Skin epidermis (tissue), 12 donors: ENCODE measurements around the gene IYD.
"Not testable (repeated sequence)": the region's sequence is repeated elsewhere in the genome, so short reads cannot be mapped to it uniquely, and the experiment has no call there.

Experiments
- H3K27ac ChIP-seq, 21 experiments: fragments of 200-600 bp; sonication (generic) in 11 of 21; one replicate each; pipeline ENCODE4 v1.5.0; 2020; ENCODE audit warnings: mild to moderate bottlenecking in 3 of 21, inconsistent platforms in 2 of 21, moderate library complexity in 2 of 21
- H3K4me3 ChIP-seq, 7 experiments: fragments of 200-600 bp; sonication (generic) in 2 of 7; one replicate each; pipeline ENCODE4 v1.5.0; 2020; ENCODE audit warnings: inconsistent platforms in 2 of 7, mild to moderate bottlenecking in 2 of 7, moderate library complexity in 1 of 7

The IYD gene

GRCh38 chr6:150420926-150421325 lies 52.1 kb downstream of the IYD start:
- no peak overlapping the region for H3K27ac ChIP-seq
- no peak overlapping the region for H3K4me3 ChIP-seq

DNA sequence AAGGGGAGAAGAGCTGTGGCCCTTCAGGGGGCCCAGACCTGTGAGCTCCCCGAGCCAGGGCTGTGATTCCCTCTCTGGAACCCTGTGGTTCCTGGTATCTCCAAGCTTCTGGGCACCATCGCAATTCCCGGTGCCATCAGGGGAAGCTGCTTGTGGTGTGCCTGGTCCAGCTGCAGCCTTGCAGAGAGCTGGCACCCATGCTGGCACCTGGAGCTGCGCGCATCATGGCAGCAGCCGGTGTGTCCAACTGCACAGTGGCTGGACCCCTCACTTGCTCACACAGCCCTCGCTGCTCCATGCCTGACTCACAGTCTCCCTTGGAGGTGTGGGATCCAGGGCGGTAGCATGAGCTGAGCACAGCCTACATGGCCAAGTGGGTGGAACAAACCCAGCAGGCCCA lies 56.7 kb downstream of the IYD start:
- Histone ChIP-seq H3K4me3 (no peak overlapping the region), H3K27ac (no peak overlapping the region)

DNA sequence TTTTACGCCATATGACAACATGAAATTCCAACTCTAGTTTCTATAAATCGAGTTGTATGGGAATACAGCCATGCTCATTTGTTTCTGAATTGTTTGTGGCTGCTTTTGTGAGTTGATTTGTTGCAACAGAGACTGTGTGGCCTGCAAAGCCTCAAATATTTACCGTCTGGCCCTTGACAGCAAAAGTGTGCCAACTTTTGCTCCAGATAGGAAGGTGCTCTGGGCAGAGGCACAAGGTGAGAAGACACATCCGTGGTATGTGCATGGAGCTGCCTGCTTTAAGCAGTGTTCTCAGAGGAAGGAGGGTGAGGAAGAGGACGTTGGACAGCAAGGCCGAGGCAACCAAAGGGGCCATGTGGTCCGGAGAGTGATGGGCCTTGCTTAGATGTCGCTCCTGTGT lies 57.4 kb downstream of the IYD start:
- no peak overlapping the region for H3K4me3 ChIP-seq
- H3K27ac ChIP-seq: no peak overlapping the region

- H3K27ac ChIP-seq: no peak overlapping the region
- no peak overlapping the region for H3K4me3 ChIP-seq
Observed at GRCh38 chr6:150427037-150427602, 58.3 kb downstream of the IYD start.

DNA sequence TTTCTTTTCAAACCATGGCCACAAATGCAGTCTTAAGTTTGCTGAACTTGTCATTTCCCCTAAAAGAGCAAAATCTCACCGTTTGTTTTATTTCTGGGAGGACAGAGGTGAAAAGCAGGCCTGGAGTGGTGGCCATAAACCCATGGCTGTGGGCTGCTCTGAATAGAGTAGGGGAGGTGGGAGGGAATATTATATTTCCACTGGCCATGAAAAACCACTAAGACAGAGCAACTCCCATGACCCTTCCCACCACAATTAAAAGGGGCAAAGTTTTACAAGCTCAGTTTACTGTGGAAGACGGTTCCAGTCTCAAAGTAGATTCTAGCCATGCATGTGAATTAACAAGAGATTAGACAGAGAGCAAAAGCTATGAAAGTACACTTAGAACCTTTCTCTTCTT lies 59.0 kb downstream of the IYD start:
- H3K27ac ChIP-seq: no peak overlapping the region
- no peak overlapping the region for H3K4me3 ChIP-seq

DNA sequence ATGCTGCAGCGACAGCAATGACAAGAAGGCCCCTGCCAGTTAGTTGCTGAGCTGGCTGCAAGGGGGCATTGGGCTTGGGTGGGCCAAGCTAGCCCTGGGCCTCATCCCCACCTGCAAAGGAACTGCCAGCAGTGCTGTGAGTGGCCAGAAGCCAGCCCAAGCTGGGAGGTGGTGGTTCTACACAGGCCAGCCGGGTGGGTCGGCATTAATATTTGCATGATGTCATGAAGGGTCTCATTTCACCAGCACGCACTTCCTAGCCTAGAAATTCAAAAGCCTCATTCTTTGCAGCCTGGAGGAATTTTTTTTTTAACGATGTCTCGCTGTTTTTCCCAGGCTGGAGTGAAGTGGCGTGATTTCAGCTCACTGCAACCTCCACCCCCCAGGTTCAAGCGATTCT lies 62.0 kb downstream of the IYD start:
- Histone ChIP-seq H3K4me3 (no peak overlapping the region), H3K27ac (no peak overlapping the region)

- Histone ChIP-seq H3K4me3 (no peak overlapping the region), H3K27ac (no peak overlapping the region)
Observed at GRCh38 chr6:150435360-150435759, 66.5 kb downstream of the IYD start.

DNA sequence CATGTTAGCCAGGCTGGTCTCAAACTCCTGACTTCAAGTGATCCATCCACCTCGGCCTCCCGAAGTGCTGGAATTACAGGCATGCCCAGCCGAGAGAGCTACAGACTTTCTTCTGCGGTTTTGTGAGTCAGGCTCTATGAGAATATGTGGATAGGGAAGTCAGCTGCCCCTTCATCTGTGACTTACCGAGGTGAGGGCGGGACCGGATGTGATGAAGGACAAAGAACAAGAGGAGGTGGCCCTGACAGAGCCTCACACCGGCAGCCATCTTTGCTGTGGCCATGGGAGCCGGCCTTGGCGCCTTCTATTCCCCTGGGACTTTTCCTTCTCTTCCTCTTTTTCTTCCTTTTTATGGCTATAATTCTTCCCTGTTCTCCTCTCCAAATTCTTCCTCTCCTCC lies 67.0 kb downstream of the IYD start:
- Histone ChIP-seq H3K4me3 (no peak overlapping the region), H3K27ac (no peak overlapping the region)

DNA sequence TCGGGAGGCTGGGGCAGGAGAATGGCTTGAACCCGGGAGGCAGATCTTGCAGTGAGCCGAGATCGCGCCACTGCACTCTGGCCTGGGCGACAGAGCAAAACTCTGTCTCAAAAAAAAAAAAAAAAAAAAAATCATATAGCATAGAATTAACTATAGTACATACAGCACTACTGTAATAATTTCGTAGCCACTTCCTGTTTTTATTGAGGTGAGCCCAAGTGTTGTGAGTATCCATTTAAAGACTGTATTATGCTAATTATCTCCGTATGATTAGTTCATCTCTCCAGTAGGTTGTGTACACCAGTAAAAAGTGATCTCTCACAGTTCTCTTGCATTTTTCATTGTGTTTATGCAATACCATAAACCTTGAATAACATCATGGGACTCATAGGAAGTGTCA lies 70.6 kb downstream of the IYD start:
- Histone ChIP-seq H3K27ac (no peak overlapping the region), H3K4me3 (no peak overlapping the region)

DNA sequence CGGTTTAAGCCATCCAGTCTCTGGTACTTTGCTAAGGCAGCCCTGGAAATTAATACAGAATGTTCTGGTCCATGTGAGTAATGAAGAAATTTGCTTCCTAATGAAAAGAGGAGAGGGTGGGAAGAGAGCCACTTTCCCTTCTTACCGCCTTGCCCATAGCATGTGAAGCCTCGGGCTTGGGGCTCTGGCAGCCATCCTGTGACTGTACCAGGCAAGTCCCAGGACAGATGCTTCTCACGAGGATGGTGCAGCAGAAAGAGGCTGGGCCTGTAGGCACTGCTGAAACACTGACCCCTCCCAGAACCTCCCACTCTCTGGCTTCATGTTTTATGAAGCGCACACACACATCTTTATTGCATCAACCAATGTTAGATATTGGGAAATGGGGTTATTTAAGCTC lies 74.8 kb downstream of the IYD start:
- peak overlapping the region in 2 of 21 experiments; percentile 32 to 73 for H3K27ac ChIP-seq

DNA sequence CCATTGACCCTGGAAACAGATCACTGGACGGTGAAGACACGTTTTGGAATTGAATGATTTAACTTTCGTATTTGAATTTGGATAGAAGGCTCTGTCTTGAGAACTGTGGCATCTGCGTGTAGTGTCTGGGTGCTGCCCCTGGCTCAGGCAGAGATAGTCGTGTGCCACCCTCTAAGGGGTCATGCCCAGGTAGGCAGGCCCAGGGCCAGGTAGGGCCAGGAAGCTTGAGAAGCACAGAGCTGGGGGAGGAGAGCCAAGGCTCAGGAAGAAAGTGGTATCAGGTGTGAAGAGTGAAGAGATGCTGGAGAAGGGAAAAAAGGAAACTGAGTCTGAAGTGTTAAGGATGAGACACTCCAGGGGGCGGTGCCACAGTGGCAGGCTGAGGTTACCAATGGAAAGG lies 75.5 kb downstream of the IYD start:
- peak overlapping the region in 5 of 21 experiments; percentile 12 to 73 (median 55) for H3K27ac ChIP-seq
- H3K4me3 ChIP-seq: no peak overlapping the region

More for the DNA sequence above, 74.8 kb downstream of the IYD start:
- no peak overlapping the region for H3K4me3 ChIP-seq

DNA sequence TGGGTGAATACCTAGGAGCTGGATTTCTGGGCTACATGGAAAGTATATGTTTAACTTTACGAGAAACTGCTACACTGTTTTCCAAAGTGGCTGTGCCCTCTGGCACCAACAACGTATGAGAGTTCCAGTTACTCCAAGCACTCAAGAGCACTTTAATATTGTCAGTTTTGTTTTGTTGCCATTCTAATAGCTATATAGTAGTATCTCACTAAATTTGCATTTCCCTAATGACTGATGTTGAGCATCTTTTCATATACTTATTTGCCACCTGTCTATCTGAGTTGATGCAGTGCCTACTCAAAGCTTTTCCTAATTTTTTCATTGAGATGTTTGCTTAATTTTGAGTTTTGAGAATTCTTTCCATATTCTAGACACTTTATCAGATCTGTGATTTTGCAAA lies 76.7 kb downstream of the IYD start:
- Histone ChIP-seq H3K27ac (no peak overlapping the region), H3K4me3 (no peak overlapping the region)

DNA sequence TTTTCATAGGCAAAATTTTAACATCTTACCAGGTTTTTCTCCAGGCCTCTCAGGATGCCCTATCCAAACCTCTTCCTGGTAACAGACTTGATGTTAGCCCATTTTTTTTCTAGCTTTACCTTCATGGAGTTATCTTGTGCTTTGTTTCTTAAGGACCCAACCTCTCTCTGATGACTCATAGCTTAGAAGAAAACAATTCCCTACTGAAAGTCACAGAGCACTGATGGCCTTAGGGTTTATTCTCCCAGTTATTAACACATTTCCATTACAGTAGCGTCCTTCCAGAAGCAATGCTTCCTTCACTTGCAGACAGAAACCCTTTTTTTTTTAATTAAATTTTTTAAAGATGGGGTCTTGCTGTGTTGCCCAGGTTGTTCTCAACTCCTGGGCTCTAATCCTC lies 79.4 kb downstream of the IYD start:
- Histone ChIP-seq H3K27ac (no peak overlapping the region), H3K4me3 (no peak overlapping the region)

- not testable (repeated sequence) for H3K27ac ChIP-seq, H3K4me3 ChIP-seq
Observed at GRCh38 chr6:150449055-150449454, 80.2 kb downstream of the IYD start.

- no peak overlapping the region for H3K27ac ChIP-seq
- no peak overlapping the region for H3K4me3 ChIP-seq
Observed at GRCh38 chr6:150450918-150451317, 82.1 kb downstream of the IYD start.

DNA sequence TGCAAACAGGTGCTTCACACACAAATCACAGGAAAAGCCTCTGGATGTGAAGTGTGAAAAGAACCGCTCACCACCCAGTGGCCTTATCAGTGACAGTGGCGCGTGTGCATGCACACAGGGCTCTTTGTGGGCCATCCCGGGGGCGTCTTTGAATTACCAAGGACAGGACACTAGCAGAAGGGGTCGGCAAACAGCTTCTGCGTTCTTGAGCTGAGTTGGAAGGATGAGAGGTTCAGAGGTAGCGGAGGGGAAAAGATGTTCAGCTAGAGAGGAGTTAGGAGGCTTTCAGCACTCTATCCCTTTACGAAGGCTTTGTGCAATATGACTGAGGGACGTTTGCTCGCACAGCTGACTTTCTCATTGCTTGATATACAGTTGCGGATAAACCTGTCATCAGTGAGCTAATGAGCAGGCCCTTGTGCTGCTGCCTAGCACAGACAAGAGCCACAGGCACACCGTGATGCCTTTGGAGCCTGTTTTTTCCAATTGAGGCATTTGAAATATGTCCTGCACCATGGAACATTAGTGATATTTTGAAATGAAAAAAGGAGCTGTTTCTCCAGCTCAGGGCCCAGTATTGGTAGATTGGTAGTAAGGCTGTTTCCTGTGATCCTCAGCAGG lies 83.1 kb downstream of the IYD start:
- Histone ChIP-seq H3K27ac (peak overlapping the region in 2 of 21 experiments; percentile 1 to 19), H3K4me3 (no peak overlapping the region)

DNA sequence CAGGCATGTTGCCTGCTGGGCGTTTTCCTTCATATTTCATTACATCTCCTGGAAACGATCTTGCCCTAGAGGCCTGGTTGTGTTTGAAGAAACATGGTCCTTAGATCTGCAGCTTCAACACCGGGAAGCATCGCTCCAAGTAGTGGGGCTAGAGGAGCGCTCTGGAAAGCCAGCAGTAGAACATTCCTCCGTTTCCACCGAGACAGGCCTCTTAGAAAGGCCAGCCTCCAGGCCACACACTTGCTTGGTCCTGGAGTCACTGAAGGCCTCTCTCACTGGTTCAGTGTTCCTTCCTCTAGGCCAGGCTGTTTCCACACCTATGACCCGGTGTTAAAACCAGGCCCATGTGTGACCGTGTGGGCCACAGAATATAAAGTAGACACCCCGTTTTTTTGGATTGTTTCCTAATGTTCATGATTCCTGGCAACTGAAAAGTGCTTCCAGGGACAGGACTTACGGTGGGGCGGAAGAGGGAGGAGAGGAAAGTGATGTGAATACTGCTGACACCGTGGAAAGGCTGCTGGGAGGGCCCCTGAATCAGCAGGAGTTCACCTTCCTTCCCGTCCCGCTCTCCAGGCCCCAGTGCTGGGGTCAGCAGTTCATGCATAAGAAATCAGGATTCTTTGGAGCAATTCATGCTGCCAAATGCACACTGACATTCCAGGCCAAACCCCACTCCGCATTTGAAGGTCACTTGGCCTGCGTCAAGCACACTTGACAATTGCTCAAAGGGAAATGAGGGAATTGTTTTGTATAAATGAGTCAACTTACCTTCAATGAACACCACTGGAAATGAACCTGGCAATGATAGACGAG lies 83.8 kb downstream of the IYD start:
- H3K27ac ChIP-seq: peak overlapping the region in 2 of 21 experiments; percentile 1 to 19
- no peak overlapping the region for H3K4me3 ChIP-seq

- H3K27ac ChIP-seq: no peak overlapping the region
Observed at GRCh38 chr6:150453357-150453756, 84.5 kb downstream of the IYD start.

More at GRCh38 chr6:150453357-150453756, 84.5 kb downstream of the IYD start:
- H3K4me3 ChIP-seq: no peak overlapping the region
